ENCODE measurements around the gene UGT1A10.

Gene UGT1A10

DNA sequence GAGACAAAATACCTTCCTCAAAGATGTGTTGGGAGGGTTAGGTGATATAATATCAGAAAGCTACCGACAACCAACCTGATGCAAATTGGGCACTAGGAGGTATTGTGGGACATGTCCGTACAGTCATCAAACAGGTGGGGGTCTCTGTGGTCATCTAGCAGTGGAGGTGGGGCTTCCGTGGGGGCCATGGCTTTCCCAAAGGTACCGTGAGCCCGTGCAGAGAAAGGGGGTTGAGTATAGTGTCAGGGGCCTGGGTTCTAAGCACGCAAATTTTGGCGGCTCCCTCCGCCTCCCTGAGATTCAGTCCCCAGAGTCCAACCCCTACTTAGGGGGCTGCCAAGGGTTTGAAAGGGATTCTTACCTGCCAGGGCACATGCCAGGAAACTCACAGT, 185.5 kb downstream of the UGT1A10 start:
- Histone ChIP-seq H3K4me1 (ENCODE audit: control insufficient read depth, low read length) (no peaks in the 10 kb centered on the region), H4K20me1 (ENCODE audit: control insufficient read depth, insufficient read depth, low read depth, low read length) (no peaks in the 10 kb centered on the region), H3K9me3 (ENCODE audit: control insufficient read depth, insufficient read depth, low read length) (no peaks in the 10 kb centered on the region), H3K36me3 (ENCODE audit: control insufficient read depth, low read length) (no peaks in the 10 kb centered on the region), H3F3A (ENCODE audit: control insufficient read depth, insufficient read depth) (no peaks in the 10 kb centered on the region), H3K27me3 (ENCODE audit: control insufficient read depth, low read length) (no peaks in the 10 kb centered on the region), H3K4me3 (ENCODE audit: low read length) (no peak overlapping the region), H3K27ac (ENCODE audit: low read depth, low read length) (no peak overlapping the region), H3K79me2 (ENCODE audit: control insufficient read depth, low read length) (no peaks in the 10 kb centered on the region), H3K4me2 (ENCODE audit: low read length) (no peak overlapping the region), H3K9me2 (replicated peaks; ENCODE audit: control insufficient read depth, low read length) (no peaks in the 10 kb centered on the region)
- no peak for TF ChIP-seq CTCF (IDR thresholded peaks at IDR 0.05; ENCODE audit: low read depth, low read length, poor library complexity, severe bottlenecking)

GRCh38 chr2:233822101-233822771, 186.0 kb downstream of the UGT1A10 start:
- no peaks in the 10 kb centered on the region for H3K4me1 ChIP-seq (ENCODE audit: control insufficient read depth, low read length)
- no peaks in the 10 kb centered on the region for H3K36me3 ChIP-seq (ENCODE audit: control insufficient read depth, low read length)
- no peaks in the 10 kb centered on the region for H3K9me3 ChIP-seq (ENCODE audit: control insufficient read depth, insufficient read depth, low read length)
- no peak overlapping the region for H3K27ac ChIP-seq (ENCODE audit: low read depth, low read length)
- no peaks in the 10 kb centered on the region for H3F3A ChIP-seq (ENCODE audit: control insufficient read depth, insufficient read depth)
- no peaks in the 10 kb centered on the region for H3K79me2 ChIP-seq (ENCODE audit: control insufficient read depth, low read length)
- no peak overlapping the region for H3K4me3 ChIP-seq (ENCODE audit: low read length)
- H3K4me2 ChIP-seq (ENCODE audit: low read length), result no peak overlapping the region
- no peak for TF ChIP-seq EZH2phosphoT487 (IDR thresholded peaks at IDR 0.05; ENCODE audit: borderline replicate concordance, low read length)
- no peak for TF ChIP-seq CTCF (IDR thresholded peaks at IDR 0.05; ENCODE audit: low read depth, low read length, poor library complexity, severe bottlenecking)
- no peaks in the 10 kb centered on the region for H3K9me2 ChIP-seq (replicated peaks; ENCODE audit: control insufficient read depth, low read length)
- no peaks in the 10 kb centered on the region for H3K27me3 ChIP-seq (ENCODE audit: control insufficient read depth, low read length)
- no peaks in the 10 kb centered on the region for H4K20me1 ChIP-seq (ENCODE audit: control insufficient read depth, insufficient read depth, low read depth, low read length)

Measured in DOHH2 (cell line).